HG03565 (cell line): ENCODE data around the gene CHRNA4.
"Not testable (repeated sequence)": the region's sequence is repeated elsewhere in the genome, so short reads cannot be mapped to it uniquely, and the experiment has no call there.

Experiments used
- ATAC-seq: cut with Tn5 transposase; IDR thresholded peaks from one replicate; pipeline ENCODE4 v1.9.1; 2021; ENCODE audit warnings: mild to moderate bottlenecking, moderate library complexity; ENCODE audit not compliant: unreplicated experiment

The CHRNA4 gene

DNA sequence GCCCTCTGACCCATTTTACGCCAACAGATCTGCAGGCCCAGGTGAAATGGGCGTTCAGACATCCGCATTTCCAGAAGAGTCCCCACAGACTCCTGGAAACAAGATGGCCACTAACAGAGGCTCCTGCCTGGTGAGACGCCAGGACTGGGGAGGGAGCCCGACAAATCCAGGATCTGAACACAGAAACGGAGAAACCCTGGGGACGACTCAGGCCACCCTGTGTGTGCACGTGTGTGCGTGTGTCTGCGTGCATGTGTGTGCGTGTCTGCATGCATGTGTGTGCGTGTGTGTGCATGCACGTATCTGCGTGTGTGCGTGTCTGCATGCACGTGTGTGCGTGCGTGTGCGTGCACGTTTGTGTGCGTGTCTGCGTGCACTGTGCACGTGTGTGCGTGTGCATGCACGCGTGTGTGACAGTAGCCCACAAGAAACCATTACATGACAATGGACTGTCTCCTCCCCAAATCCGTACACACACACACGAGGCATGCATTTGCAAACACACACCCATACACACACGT, 24.9 kb downstream of the CHRNA4 start:
- ATAC-seq, result no peak

DNA sequence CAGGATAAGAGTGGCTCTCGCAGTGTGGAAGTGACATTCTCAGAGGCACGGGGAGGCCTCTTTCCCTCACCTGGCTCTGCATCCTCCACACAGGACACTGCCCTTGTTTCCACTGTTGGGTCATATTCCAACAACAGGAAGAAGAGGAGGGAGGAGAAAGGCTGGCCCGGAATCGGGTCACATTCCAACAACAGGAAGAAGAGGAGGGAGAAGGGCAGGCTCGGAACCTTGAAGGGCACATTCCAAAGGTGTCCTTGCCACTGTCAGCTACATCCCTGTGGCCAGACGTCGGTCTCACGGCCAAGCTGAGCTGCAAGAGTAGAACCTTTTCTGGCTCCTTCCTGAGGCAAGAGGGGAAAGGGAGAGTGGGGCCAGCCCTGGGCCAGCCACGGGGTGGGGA, 25.4 kb downstream of the CHRNA4 start:
- no peak for ATAC-seq

DNA sequence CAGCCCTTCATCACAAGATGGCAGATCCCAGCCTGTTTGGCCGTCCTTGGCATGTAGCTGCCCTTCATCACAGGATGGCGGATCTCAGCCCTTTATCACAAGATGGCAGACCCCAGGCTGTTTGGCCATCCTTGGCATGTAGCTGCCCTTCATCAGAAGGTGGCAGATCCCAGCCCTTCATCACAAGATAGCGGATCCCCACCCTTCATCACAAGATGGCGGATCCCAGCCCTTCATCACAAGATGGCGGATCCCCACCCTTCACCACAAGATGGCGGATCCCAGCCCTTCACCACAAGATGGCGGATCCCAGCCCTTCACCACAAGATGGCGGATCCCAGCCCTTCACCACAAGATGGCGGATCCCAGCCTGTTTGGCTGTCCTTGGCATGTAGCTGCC, 26.1 kb downstream of the CHRNA4 start:
- ATAC-seq, result not testable (repeated sequence)

DNA sequence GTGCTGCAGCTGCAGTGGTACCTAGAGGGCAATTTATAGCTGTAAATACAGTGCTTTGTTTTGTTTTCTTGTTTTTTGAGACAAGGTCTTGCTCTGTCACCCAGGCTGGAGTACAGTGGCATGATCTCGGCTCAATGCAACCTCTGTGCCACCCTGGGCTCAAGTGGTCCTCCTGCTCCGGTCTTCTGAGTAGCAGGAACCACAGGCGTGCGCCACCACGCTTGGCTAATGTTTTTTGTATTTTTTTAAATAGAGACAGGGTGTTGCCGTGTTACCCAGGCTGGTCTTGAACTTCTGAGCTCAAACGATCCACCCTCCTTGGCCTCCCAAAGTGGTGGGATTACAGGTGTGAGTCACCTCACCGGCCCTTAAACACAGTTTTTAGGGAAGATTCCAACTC, 26.8 kb downstream of the CHRNA4 start:
- no peak for ATAC-seq

DNA sequence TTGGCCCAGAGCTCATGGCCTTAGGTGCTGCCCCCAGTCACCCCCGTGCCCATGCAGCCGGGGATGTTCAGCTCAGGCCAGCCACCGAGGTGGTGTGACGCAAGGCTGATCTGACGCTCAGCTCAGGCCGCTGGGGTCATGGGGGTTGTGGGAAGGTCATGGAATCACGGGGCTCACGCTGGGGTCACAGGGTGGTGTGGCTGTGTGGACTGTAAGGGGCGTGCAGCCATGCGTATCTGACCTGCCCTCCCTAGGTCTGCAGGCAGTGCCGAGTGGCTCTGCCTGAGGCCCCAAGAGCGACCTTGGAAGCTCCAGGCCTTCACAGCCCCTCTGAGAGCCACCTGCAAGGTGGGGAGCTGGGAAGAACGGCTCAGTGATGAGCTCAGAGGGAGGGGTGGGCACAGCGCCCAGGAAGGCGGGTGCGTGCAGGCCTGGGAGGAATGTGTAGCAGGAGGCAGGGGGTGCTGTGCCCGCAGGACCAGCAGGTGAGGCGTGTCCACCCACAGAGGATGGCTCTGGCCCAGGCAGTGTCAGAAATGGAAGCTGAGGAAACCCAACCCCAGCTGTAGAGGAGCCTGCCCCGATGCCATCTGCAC, 27.8 kb downstream of the CHRNA4 start:
- ATAC-seq, result no peak

DNA sequence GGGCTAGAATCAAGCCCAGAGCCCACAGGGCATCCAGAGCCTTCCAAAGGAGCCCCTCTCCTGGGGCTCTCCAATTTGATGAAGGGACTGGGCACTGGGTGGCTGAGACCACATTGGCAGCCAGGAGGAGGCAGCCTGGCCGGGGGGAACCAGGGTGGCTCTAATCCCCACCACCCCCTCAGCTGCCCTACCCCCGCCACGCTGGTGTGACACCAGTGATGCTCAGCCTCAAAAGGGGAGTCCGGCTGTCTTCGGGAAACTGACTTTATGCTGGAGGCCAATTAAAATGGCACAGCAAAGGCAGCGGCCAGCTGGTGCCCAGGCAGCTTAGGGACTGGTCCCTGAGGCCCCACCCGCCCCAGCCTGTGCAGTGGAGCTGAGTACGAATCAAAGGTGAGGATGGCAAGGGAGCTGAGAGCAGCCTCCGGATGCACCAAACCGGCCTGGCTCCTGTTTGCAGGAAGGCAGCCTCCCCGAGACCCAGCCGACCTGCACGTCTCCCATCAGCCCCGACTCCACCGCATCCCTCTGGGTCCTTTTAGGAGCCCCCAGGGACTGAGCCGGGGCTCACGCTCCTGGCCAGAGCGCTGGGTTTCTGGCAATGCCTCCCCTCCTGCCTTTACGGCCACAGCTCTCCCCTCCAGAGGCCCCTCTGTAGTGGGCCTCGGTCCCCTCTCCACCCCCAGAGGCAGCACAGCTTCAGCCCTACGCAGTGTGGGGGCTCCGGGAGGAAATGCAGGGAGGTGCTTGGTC, 28.5 kb downstream of the CHRNA4 start:
- ATAC-seq, result no peak

DNA sequence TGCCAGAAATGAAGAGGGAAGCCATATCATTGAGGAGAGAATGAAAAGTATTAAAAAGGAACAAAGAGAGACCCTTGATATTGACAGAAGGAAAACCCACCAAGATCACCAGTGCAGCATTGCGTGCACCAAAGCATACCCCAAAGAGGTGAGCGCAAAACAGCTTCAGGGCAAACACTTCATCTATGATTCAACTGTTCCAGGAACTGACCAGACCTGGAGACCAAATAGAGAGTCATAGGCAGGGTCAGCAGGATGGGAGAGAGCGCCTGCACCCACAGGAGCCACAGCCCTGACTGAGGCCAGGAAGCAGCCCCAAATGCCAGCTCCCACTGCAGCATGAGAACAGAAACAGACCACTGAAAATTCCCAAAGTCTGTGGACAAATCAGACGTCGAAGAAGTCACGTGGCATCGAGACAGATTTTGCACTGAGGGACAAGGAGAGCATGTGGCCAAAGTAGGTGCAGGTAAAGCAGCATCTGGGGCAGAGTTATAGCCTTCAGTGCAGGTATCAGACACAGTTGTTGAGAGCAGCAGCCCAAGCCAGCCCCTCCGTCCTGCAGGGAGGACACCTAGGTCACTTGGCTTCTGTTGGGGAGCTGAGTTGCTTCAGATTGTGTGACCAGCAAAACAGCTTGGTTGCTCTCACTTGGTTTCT, 29.3 kb downstream of the CHRNA4 start:
- ATAC-seq, result no peak

DNA sequence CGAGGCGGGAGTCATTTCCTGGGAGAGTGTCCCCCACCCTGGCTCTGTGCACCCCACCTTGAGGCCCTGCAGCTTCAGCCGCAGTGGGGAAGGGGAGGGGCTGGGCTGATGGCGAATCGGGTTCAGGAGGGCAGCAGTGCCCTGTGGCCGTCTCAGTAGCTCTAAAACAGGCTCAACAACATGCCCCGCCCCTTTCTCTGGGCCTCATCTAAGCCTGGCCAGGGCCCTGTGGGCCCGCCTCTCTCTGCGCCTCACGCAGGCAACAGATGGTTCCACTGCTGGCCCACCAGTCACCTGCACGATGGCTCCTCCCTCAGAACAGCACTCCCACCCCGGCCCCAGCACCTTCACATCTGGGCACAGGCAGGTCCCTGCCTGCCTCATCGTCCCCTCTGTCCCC, 30.2 kb downstream of the CHRNA4 start:
- ATAC-seq, result no peak

DNA sequence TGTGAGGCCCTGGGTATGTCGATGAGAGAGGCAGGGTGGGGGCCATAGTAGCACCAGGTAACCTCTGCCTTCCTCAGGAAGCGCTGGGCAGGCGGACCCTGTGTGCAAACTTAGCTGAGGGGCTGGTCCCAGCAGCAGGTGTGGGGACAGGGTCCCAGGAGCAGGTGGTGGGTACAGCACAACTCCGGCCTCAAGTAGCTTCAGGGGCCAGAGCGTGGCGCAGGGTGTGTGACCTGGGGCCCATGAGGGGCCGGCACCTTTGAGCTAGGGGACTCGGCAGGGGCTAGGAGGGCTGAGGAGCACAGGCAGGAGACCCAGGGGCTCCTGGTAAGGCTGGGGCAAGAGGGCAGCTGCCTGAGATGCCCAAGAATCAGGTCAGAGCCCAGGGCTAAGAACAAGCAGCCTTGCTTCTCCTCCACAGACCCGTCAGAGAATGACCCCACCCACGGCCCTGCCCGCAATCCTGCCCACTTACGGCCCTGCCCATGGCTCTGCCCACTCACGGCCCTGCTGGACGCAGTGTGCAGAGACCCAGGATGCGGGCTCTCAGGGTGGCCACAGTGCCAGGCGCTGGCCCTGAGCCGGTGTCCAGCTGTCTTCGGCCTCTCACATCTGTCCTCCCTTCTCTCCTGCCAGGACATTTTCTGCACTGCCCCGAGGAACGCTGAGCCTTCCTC, 30.9 kb downstream of the CHRNA4 start:
- no peak for ATAC-seq

DNA sequence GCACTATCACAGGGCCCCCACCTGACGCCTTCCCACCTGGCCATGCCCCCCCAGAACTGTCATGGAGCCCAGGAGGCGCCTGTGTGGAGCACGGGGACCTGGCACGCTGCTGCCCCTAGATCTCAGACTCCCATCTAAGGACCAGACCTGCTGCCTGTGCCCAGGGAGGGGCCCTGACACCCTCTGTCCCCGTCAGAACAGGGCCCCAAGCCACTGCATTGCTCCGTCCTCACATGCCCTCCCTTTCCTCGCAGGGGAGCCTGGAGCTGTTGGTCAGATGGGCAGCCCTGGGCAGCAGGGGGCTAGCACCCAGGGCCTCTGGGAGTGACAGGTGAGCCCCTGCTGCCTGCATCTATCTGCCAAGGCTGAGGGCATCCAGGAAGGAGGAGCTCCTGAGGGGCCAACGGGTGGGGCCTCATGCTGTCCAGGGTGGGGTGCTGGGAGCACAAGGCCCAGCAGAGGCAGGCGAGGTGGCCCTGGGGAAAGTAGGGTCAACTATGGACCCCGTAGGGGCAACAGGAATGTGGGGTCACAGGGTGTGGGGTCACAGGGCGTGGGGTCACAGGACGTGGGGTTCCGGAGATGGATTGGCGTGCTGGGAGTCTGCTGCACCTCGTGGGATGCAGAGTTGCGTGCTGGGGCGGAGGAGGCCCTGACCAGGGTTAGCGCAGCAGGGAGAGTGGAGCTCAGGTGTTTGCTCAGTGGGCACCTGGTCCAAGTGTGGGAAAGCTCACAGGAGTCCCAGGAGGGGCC, 31.6 kb downstream of the CHRNA4 start:
- ATAC-seq, result no peak

DNA sequence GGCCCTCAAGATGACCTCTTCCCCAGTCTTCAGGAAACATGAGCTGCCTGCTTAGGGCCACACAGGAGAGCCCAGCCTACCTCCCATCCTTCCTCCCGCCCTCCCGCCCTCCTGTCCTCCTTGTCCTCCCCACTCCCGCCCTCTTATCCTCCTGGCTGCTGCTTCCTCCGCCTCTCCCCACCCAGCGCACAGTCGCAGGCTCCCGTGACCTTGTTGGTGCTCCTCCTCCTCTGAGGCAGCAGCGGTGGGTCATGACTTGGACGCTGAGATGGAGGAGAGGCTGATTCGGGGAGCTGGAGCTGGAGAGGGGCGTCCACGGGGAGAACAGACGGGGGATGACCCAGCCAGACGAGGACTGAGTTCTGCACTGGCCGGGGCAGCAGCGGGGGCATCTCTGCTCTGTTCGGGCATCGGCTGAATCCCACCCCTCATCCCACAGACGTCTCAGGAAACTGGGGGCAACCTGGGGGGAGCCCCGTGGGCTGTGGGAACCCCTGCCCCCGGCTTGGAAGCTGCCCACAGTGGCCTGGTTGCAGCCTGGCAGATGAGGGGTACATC, 32.4 kb downstream of the CHRNA4 start:
- no peak for ATAC-seq

DNA sequence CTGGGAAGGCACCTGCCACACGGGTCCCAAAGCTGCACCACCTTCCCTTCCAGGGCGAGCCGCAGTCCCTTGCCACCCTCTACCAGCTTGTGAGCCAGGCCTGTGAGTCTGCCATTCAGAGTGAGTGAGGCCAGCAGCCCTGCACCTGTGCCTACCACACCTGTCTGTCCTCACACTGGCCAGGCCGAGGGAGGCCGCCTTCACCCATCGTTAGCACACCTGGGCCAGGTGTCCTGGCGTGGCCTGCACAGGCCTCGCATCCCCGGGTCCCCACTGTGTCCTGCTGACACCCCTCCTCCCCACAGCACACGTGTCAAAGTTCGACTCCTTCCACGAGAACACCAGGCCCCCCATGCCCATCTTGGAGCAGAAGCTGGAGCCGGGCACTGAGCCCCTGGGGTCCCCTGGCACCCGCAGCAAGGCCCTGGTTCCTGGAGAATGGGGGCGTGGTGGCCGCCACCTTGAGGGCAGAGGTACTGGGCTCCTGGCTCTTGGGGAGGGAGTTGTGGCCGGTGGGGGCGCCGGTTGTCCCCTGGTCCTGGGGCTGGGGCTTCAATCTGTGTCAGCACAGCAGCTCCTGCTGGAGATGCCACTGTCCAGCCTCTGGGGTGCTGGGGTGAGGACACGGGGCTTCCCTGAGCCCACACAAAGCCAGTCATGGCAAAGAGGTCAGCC, 33.0 kb downstream of the CHRNA4 start:
- no peak for ATAC-seq

DNA sequence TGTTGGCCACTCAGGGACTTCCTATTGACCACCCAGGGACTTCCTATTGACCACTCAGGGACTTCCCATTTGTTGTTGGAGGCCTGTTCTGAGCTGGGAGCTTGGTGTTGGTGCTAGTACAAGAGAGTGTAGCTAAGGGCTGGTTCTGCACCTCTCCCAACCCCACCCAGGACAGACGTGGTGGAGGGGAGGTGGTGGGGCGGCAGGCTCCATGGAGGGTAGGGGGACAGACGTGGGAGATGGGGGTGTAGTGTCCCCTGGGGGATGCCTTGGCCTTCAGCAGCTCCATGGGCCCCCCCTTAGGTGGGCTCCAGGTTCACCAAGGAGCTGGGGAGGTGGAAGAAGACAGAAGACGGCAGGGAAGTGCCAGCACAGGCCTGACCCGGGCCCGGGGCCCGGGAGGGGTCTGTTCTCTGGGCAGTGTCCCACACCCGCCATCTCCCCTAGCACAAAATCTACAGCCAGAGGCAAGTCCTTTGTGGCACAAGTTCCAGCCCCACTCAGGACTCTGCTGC, 33.9 kb downstream of the CHRNA4 start:
- no peak for ATAC-seq

DNA sequence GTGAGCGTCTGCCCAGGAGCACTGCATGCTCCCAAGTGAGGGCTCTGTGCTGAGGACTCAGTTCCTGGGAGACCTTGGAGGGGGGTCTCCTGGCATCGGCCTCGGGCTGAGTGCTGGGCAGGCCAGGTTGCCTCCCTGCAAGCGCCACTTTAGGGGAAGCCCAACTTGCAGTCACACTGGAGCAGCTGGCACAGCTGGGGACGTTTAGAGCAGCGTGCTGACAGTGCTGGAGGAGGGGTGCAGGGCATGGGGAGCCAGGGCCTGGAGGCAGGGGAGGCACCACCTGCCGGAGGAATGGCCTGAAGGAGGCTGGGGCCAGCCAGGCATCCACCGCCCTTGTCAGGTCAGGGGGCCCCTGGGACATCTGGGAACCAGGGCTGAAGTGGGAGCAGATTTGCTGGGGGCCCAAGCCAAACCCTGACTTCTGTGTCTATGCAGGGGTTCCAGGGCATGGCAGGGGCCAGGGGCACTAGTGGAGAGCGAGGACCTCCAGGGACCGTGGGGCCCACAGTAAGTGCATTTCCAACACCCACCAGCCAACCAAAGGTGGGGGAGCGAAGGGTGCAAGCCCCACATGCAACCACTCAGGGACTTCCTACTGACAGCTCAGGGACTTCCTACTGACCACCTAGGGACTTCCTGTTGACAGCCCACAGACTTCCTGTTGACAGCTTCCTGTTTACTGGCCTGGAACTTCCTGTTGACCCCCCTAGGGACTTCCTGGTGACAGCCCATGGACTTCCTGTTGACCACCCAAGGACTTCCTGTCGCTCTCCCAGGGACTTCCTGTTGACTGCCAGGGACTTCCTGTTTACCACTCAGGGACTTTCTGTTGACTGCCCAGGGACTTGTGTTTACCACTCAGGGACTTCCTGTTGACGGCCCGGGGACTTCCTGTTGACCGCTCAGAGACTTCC, 34.6 kb downstream of the CHRNA4 start:
- ATAC-seq, result no peak

DNA sequence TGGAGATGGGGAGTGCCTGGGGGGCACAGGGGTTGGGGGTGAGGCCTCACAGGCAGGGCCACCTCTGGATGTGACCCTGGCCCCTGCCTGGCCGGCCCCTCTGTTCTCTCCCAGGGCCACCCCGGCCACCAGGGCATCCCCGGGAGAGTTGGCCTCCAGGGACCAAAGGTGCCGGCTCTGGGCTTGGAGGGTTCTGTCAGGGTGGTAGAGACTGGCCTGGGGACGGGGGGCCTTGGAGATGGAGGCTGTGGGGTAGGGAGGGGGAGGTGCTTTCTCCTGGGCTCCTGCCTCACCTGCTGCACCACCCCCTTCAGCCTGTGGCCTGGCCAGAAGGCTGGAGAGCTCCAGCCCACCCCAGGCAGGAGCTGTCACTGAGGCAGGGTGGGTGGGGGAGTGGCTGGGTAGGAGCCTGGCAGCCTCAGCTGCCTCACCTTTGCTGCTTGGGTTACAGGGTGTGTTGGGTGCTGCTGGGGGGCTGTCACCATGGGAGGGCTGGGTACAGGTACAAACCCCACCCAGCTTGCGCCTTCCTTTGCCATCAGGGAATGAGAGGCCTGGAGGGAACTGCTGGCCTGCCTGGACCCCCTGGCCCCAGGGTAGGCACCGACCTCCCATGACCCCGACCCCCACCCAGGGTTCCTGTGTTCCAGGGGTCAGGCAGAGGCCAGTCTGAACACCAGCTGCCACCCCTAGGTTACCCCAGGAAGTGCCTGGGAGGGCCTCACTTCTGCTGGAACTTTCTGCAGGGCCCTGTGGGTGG, 35.4 kb downstream of the CHRNA4 start:
- ATAC-seq, result no peak

DNA sequence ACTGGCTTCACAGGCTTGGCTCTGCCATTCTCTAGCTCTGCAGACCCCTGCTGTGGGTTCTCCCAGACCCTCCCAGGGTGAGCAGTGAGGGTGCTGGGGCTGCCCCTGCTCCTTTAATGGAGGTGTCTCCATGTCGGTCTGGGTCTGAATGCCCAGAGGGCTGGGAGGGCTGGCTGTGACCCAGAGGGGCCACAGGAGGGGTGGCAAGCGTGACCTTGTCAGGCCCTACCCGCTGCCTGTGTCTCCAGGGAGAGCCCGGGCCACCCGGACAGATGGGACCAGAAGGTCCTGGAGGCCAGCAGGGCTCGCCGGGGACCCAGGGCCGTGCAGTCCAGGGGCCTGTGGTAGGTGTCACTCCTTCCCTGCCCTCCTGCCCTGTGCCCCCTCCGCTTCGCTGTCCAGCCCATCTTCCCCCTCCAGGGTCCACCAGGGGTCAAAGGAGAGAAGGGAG, 36.1 kb downstream of the CHRNA4 start:
- no peak for ATAC-seq

DNA sequence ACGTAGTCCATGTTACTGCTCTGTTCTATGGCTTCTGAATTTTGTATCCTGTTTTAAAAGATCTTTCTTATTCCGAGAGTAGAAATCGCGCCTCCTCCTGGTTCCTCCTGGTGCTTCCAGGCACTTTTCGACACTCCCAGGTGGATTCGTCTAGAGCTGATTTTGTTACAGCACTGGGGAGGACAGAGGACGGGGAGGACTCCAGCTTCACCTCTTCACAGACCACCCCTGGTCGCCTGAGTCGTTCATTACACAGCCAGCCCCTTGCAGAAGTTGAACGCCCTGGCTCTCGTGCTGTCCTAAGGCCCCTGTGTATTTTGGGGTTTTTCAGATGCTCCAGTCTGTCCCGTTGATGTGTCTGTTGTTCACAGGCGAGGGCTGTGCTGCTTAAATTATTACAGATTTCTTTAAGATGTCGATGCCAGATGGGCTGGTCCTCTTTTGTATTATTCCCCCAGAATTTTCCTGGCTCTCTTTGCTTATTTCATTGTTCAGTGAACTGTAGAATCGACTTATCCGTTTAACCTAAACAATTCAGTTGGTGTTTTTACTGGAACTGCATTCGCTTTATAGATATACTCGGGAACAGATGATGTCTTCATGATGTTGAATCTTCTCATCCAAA, 37.7 kb downstream of the CHRNA4 start:
- no peak for ATAC-seq

DNA sequence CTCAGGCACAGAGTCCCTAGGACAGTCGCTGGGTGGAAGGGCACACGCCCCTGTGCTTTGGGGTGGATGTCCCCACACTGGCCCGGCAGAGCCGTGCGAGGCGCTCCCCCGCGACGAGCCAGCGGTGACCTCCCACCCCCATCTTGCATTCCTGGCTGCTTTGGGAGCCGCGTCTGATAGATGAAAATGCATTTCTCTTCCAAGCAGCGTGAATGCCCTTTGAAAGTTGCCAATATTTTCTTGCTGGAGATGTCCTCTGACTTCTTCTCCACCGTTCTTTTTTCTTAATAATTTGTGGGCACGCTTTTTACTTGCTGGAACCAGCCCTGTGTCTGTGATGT, 38.2 kb downstream of the CHRNA4 start:
- no peak for ATAC-seq
